Activated naive CD8-positive, alpha-beta T cell treated with anti-CD3 and anti-CD28 coated beads, Interleukin-2, amount 50 U/mL, for 16 hours (primary cell): ENCODE measurements around the gene USP54.

Experiments used
- DNase-seq: peaks from one replicate; pipeline ENCODE4 v3.0.0-alpha.2; 2020; ENCODE audit warnings: low read depth, low spot score

USP54 gene

GRCh38 chr10:73465978-73466726 is 125.0 kb downstream of the USP54 start:
- no peak for DNase-seq

- no peak for DNase-seq
Observed at GRCh38 chr10:73460897-73461296, 130.2 kb downstream of the USP54 start.

- no peak for DNase-seq
Observed at GRCh38 chr10:73459683-73460314, 131.3 kb downstream of the USP54 start.

GRCh38 chr10:73456187-73456890 is 134.8 kb downstream of the USP54 start:
- DNase-seq: no peak

GRCh38 chr10:73449113-73449512 is 142.0 kb downstream of the USP54 start:
- no peak for DNase-seq

- no peak for DNase-seq
Observed at GRCh38 chr10:73448384-73448783, 142.8 kb downstream of the USP54 start.
